GM06990 (cell line): Measurements from ENCODE around the gene CTNNBIP1.

Experiments
- DNase-seq: peaks from one replicate; pipeline ENCODE4 v3.0.0-alpha.2; 2011; ENCODE audit not compliant: insufficient read length; ENCODE audit errors: extremely low read depth
- H3K27me3 ChIP-seq: replicated peaks from 2 replicates; pipeline ENCODE4 v1.6.0; 2011; ENCODE audit warnings: low read length; ENCODE audit not compliant: control insufficient read depth, insufficient read depth
- H3K36me3 ChIP-seq: 2 replicates; pipeline ENCODE4 v1.5.1; 2011; ENCODE audit warnings: low read length; ENCODE audit not compliant: control insufficient read depth, insufficient read depth
- H3K4me3 ChIP-seq: replicated peaks from 2 replicates; pipeline ENCODE4 v1.5.1; 2011; ENCODE audit warnings: low read depth, mild to moderate bottlenecking, control low read depth, low read length
- TF ChIP-seq, protein P1 (sequence below): IDR thresholded peaks from 2 replicates; pipeline ENCODE4 v1.5.1; 2011; ENCODE audit warnings: low read length, control low read depth, mild to moderate bottlenecking, inconsistent platforms; ENCODE audit not compliant: insufficient read depth, poor library complexity, severe bottlenecking

CTNNBIP1 gene

DNA sequence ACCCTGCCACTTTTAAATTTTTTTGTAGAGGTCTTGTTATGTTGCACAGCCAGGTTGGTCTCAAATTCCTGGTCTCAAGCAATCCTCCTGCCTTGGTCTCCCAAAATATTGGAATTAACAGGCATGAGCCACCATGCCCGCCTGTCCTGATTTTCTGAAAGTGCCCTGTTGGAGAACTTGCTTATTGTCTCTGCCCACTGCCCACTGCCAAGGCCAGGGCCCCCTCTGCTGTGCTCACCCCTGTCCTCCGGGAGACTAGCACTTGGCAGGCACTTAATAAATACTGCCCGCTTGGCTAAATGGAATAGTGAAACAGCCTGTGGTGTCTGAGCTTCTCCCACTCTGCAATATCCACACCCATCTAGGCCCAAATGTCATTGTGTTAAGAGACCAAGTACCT lies 35.7 kb downstream of the CTNNBIP1 start:
- no peaks in the 10 kb centered on the region for H3K27me3 ChIP-seq
- H3K4me3 ChIP-seq: no peak overlapping the region
- TF ChIP-seq, protein P1, sequence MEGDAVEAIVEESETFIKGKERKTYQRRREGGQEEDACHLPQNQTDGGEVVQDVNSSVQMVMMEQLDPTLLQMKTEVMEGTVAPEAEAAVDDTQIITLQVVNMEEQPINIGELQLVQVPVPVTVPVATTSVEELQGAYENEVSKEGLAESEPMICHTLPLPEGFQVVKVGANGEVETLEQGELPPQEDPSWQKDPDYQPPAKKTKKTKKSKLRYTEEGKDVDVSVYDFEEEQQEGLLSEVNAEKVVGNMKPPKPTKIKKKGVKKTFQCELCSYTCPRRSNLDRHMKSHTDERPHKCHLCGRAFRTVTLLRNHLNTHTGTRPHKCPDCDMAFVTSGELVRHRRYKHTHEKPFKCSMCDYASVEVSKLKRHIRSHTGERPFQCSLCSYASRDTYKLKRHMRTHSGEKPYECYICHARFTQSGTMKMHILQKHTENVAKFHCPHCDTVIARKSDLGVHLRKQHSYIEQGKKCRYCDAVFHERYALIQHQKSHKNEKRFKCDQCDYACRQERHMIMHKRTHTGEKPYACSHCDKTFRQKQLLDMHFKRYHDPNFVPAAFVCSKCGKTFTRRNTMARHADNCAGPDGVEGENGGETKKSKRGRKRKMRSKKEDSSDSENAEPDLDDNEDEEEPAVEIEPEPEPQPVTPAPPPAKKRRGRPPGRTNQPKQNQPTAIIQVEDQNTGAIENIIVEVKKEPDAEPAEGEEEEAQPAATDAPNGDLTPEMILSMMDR: no peak
- no peak for DNase-seq
- H3K36me3 ChIP-seq: no peaks in the 10 kb centered on the region; the same call in none of the 2 replicates

DNA sequence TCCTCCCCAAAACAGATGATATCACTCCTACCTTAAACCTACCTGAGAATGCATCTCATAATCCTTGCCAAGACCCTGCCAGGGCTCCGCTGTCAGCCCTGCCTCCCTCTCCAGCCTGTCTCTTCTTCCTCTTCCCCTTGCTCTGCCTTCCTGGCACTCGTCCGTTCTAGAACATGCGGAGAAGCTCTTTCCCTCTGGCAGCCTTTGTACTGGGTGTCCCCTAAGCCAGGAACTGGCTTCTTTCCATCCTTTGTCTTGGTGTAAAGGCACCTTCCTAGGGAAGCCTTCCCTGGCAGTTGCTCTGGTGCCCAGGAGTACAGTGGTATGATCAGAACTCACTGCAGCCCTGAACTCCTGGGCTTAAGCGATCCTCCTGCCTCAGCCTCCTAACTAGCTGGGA lies 36.1 kb downstream of the CTNNBIP1 start:
- no peak for DNase-seq
- no peaks in the 10 kb centered on the region for H3K27me3 ChIP-seq
- TF ChIP-seq, protein P1: no peak
- H3K36me3 ChIP-seq: no peaks in the 10 kb centered on the region; the same call in none of the 2 replicates
- no peak overlapping the region for H3K4me3 ChIP-seq

DNA sequence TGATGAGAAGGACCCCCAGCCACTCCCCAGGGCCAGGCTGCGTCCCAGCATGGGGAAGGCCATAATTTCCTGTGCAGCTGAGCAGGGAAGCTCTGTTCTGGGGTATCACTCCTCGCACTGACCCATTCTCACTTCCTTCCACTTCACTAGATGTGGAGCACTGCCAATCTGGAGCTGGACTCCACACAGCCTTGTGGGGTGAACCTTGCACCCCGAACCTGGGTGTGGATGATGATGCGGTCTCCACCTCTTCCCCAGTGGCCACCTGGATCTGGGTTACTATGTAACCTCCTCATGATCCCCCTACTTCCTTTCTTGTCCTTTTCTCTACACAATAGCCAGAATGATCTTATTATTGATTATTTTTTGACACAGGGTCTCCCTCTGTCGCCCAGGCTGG lies 36.7 kb downstream of the CTNNBIP1 start:
- TF ChIP-seq, protein P1: no peak
- Histone ChIP-seq H3K4me3 (no peak overlapping the region), H3K36me3 (no peaks in the 10 kb centered on the region; the same call in none of the 2 replicates), H3K27me3 (no peaks in the 10 kb centered on the region)
- DNase-seq: no peak

DNA sequence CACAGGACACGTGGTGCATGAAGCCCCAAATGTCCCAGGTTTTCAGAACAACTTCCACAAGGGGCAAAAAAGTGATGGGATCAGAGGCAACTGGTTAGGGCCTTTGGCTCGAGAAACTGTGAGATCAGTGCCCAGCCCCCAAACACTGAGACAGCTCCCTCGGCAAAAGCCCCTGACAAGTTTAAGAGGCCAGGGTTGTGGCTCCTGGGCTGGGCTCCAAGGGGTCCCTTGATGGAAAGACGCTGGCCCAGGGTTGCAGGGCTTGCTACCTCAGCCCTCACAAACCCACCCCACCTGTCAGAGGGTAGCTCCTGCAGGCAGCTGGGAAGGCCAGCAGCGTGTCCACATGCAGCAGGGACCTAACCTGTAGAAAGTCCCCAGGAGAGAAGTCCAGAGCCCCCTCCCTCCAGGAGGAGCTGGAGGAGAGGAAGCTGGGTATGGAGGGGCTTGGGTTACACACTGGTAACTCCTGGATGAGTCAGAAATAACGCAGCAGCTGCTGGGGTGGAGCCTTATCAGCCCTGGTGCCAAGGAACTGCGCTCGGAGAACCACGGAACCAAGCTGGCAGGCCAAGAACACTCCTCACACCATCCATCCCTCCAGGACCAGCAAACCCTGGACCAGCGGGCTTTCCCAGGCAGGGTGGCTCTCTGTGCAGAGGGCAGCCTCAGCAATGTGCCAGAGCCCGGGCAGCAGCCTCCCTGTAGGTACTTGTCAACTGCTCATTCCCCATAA lies 37.5 kb downstream of the CTNNBIP1 start:
- no peak for DNase-seq
- H3K27me3 ChIP-seq: no peaks in the 10 kb centered on the region
- H3K36me3 ChIP-seq: no peaks in the 10 kb centered on the region; the same call in none of the 2 replicates
- no peak overlapping the region for H3K4me3 ChIP-seq
- TF ChIP-seq, protein P1: no peak

DNA sequence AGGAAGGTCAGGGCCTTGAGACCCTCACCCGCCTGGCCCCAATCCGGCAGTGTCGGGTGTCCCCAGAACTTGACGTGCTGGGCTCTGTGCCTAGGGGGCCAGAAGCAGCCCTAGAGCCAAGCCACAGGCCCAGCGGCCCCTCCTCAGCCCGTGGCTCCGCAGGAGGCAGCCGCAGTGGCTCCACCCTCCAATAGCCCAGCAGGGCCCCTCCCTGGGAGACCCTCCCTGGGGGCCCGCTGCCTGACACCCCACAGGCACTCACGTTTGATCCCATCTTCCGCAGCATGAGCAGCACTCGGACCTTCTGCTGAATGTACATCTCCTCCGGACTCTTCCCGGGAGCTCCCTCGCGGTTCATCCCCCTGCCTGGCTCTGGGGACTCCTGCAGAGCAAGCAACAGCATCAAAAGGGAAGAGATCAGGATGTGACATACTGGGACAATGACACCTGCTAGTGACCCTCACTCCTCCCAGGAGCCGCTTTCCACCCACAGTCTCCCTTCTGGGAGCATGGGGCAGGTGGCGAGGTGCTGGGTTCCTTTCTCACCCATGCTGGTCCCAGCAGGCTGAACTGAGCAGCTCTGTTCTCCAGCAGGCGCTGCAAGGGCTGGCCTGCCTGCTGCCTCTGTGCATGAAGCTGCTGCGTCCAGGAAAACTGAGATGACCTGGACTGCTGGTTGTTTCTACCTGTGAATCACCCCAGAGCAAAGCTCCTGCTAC lies 38.2 kb downstream of the CTNNBIP1 start:
- TF ChIP-seq, protein P1: no peak
- H3K27me3 ChIP-seq: no peaks in the 10 kb centered on the region
- no peak for DNase-seq
- no peak overlapping the region for H3K4me3 ChIP-seq
- no peaks in the 10 kb centered on the region; the same call in none of the 2 replicates for H3K36me3 ChIP-seq
